Measurements from ENCODE around the gene GNG7. TPM values are rescaled to one million over a fixed set of nuclear protein-coding genes. Genes with fewer than 3 reads are reported as not detected.

GNG7 gene
- total and polyA plus RNA-seq, 10 of the 15 experiments (the other 5 are each of a cell fraction or from before 2014, with no cell fraction given), result 1.9 to 13.6 (median 6.5) TPM

GRCh38 chr19:2553510-2553909 lies 149.0 kb downstream of the GNG7 start:
- H4K20me1 ChIP-seq (ENCODE audit: control insufficient read depth, insufficient read depth), result no peaks in the 10 kb centered on the region
- H2AFZ ChIP-seq (ENCODE audit: control insufficient read depth, low read depth, low read length), result no peak overlapping the region
- peaks cover 15% of the 10 kb centered on the region for H3K4me1 ChIP-seq (ENCODE audit: control insufficient read depth, insufficient read depth, low read length)
- H3K9me3 ChIP-seq (replicated peaks; ENCODE audit: control insufficient read depth, insufficient read depth, low read length), result no peaks in the 10 kb centered on the region; the same call in 2 of the 3 replicates
- H3K27ac ChIP-seq (ENCODE audit: control insufficient read depth, insufficient read depth), result no peak overlapping the region
- CTCF ChIA-PET, result interaction anchor here (0.6 to 2.1 kb wide), 6 partner anchors 7 to 90 kb away, joined by 3 to 9 read pairs (median 4); partner anchors contain the start of gene GADD45B
- SMC1A ChIA-PET (ENCODE audit: uncharacterized antibody, unreplicated experiment), result interaction anchor here (1.0 to 3.8 kb wide), 7 partner anchors 9 to 76 kb away, joined by 3 to 29 read pairs (median 17); partner anchors contain the start of gene GADD45B
- H3K36me3 ChIP-seq (ENCODE audit: control insufficient read depth in 2 of 2, insufficient read depth in 2 of 2, low read length in 1 of 2), result no peaks in the 10 kb centered on the region
- H3K79me2 ChIP-seq (ENCODE audit: control insufficient read depth, insufficient read depth, low read length), result no peaks in the 10 kb centered on the region
- no peaks in the 10 kb centered on the region for H3K27me3 ChIP-seq (replicated peaks in 1 of 2; ENCODE audit: control insufficient read depth in 2 of 2, insufficient read depth in 2 of 2, low read length in 1 of 2)
- intact Hi-C loops (cut with micrococcal nuclease; ENCODE audit: unreplicated experiment) (loop anchor here (2.0 kb wide), 1 partner anchor 77 kb away; the partner anchor contains the start of gene GADD45B), in situ Hi-C loops (cut with MboI) (no loop called here)
- 22% methylated on average over 4 of the region's 4 CpGs for WGBS (ENCODE audit: insufficient coverage, insufficient replicate concordance, low lambda C conversion rate, missing lambda C conversion rate)
- ATAC-seq (no peak), DNase-seq (ENCODE audit: low read depth, low spot score) (no peak), FAIRE-seq (no peak)
- H3K4me3 ChIP-seq, result no peak overlapping the region
- H3K4me2 ChIP-seq (ENCODE audit: control insufficient read depth, insufficient read depth), result no peak overlapping the region
- no peak overlapping the region for H3K9ac ChIP-seq (ENCODE audit: control insufficient read depth, insufficient read depth, low read length)
- no TSS peak for BruUV-seq (replicated peaks)
- POLR2A ChIA-PET, result interaction anchor here (0.5 to 2.8 kb wide), 13 partner anchors 8 to 82 kb away, joined by 3 to 28 read pairs (median 7); partner anchors contain the start of gene GADD45B
- RAD21 ChIA-PET (ENCODE audit: unreplicated experiment), result interaction anchor here (0.7 to 3.9 kb wide), 16 partner anchors 9 to 81 kb away, joined by 3 to 43 read pairs (median 6); partner anchors contain the start of gene GADD45B
- TF ChIP-seq DPF2 (IDR thresholded peaks at IDR 0.05) (no peak), ZNF217 (IDR thresholded peaks at IDR 0.05) (no peak), ATF2 (IDR thresholded peaks at IDR 0.05; ENCODE audit: low read length) (no peak), MLLT1 (IDR thresholded peaks at IDR 0.05) (no peak), PML (IDR thresholded peaks at IDR 0.05; ENCODE audit: low read length) (no peak), IKZF1 (conservative IDR thresholded peaks at IDR 0.05) (no peak), SREBF1 (IDR thresholded peaks at IDR 0.05; ENCODE audit: low read length) (no peak), TBL1XR1 (IDR thresholded peaks at IDR 0.05; ENCODE audit: low read depth, low read length) (no peak), CHD2 (IDR thresholded peaks at IDR 0.05; ENCODE audit: borderline replicate concordance, low read depth, low read length) (no peak), ZNF24 (IDR thresholded peaks at IDR 0.05) (no peak), ZZZ3 (IDR thresholded peaks at IDR 0.05; ENCODE audit: control insufficient read depth, insufficient read length, low read depth) (no peak), CEBPZ (IDR thresholded peaks at IDR 0.05; ENCODE audit: low read depth, low read length) (no peak), EED (IDR thresholded peaks at IDR 0.05; ENCODE audit: low read depth) (no peak), RFX5 (IDR thresholded peaks at IDR 0.05; ENCODE audit: low read depth, low read length) (no peak), YY1 (IDR thresholded peaks at IDR 0.05; ENCODE audit: low read depth, low read length) (no peak)

Data from GM12878 (cell line).